Endothelial cell of umbilical vein (primary cell): ENCODE data around the gene SH3RF1. TPM values are rescaled to one million over a fixed set of nuclear protein-coding genes. Genes with fewer than 3 reads are reported as not detected.

Experiments used
- BruUV-seq: library from RNA; stranded (reverse); fragments of 400-500 nt; replicated peaks from 2 replicates; lab custom pipeline; 2021; lab: Mats Ljungman, UMichigan
- CTCF ChIA-PET: fragments of 300-600, 350-600 bp; sonication (Branson Sonifier 250); formaldehyde crosslinking; loops from one replicate; lab custom pipeline; 2021; ENCODE audit warnings: antibody characterized with exemption, inconsistent platforms; lab: Charles Lee
- POLR2A ChIA-PET: fragments of 300-600, 350-600 bp; sonication (Branson Sonifier 250); formaldehyde crosslinking; loops from one replicate; lab custom pipeline; 2021; ENCODE audit warnings: antibody characterized with exemption, inconsistent platforms; lab: Charles Lee
- DNase-seq: peaks from one replicate; pipeline ENCODE4 v3.0.0-alpha.2; 2011; ENCODE audit warnings: low read depth, low spot score
- FAIRE-seq: peaks from 2 replicates; lab custom pipeline; 2011; peaks lifted over from hg19 to GRCh38; lab: Jason Lieb, UNC
- H2AFZ ChIP-seq: 2 replicates; pipeline ENCODE4 v1.6.0; 2012; ENCODE audit warnings: low read depth, low read length, control low read depth, inconsistent platforms
- H3K27ac ChIP-seq: 2 replicates; pipeline ENCODE4 v1.5.1; 2011; ENCODE audit warnings: low read depth, mild to moderate bottlenecking, control low read depth, low read length, moderate library complexity; ENCODE audit not compliant: insufficient read depth
- H3K27me3 ChIP-seq, 2 experiments: 2 replicates each; pipeline versions ENCODE4 v1.6.0 to v1.6.1; 2011; ENCODE audit warnings: low read length in 2 of 2, mixed read lengths in 1 of 2; ENCODE audit not compliant: control insufficient read depth in 2 of 2, insufficient read depth in 2 of 2
- H3K36me3 ChIP-seq, 2 experiments: 2 replicates in 1 of 2; 3 replicates in 1 of 2; pipeline ENCODE4 v1.5.1; 2011; ENCODE audit warnings: low read length in 2 of 2, mild to moderate bottlenecking in 1 of 2, moderate library complexity in 1 of 2; ENCODE audit not compliant: control insufficient read depth in 2 of 2, insufficient read depth in 2 of 2; ENCODE audit errors: extremely low read depth in 1 of 2
- H3K4me1 ChIP-seq: 3 replicates; pipeline ENCODE4 v1.5.1; 2011; ENCODE audit warnings: mild to moderate bottlenecking, low read length; ENCODE audit not compliant: control insufficient read depth, insufficient read depth; ENCODE audit errors: extremely low read depth
- H3K4me2 ChIP-seq: 2 replicates; pipeline ENCODE4 v1.6.1; 2011; ENCODE audit warnings: low read length, control low read depth, mixed read lengths; ENCODE audit not compliant: insufficient read depth
- H3K4me3 ChIP-seq, 3 experiments: fragments of 200-600 bp in 1 of 3; sonication (generic), shearing (Covaris generic) in 1 of 3; replicated peaks in 1 of 3; 2 replicates each; pipeline ENCODE4 v1.5.1; 2011 to 2016; ENCODE audit warnings: control low read depth in 3 of 3, low read length in 3 of 3, mild to moderate bottlenecking in 2 of 3, inconsistent platforms in 1 of 3, low read depth in 1 of 3, moderate library complexity in 1 of 3; ENCODE audit not compliant: insufficient read depth in 1 of 3
- H3K79me2 ChIP-seq: 2 replicates; pipeline ENCODE4 v1.6.0; 2012; ENCODE audit warnings: low read length, inconsistent platforms; ENCODE audit not compliant: control insufficient read depth, insufficient read depth
- H3K9ac ChIP-seq: replicated peaks from 2 replicates; pipeline ENCODE3; 2011; ENCODE audit warnings: low read length, control low read depth; ENCODE audit not compliant: insufficient read depth; ENCODE audit errors: extremely low read depth
- H3K9me1 ChIP-seq: replicated peaks from 3 replicates; pipeline ENCODE4 v1.6.0; 2011; ENCODE audit warnings: mild to moderate bottlenecking, low read length; ENCODE audit not compliant: control insufficient read depth, insufficient read depth; ENCODE audit errors: extremely low read depth
- H3K9me3 ChIP-seq: replicated peaks from 2 replicates; pipeline ENCODE4 v1.5.1; 2012; ENCODE audit warnings: low read length, inconsistent platforms; ENCODE audit not compliant: control insufficient read depth, insufficient read depth
- H4K20me1 ChIP-seq: replicated peaks from 2 replicates; pipeline ENCODE3; 2011; ENCODE audit warnings: mild to moderate bottlenecking, low read length; ENCODE audit not compliant: control insufficient read depth, insufficient read depth; ENCODE audit errors: extremely low read depth
- CTCF ChIP-seq, 2 donors: IDR thresholded peaks; 1 replicate in 1 of 2; 2 replicates in 1 of 2; pipeline ENCODE4 v1.5.1; 2011; ENCODE audit warnings: low read length in 2 of 2, mild to moderate bottlenecking in 2 of 2, moderate library complexity in 2 of 2, control low read depth in 1 of 2, inconsistent platforms in 1 of 2, low read depth in 1 of 2; ENCODE audit not compliant: insufficient read depth in 1 of 2; ENCODE audit errors: extremely low read depth in 1 of 2
- EZH2 ChIP-seq: IDR thresholded peaks from 2 replicates; pipeline ENCODE4 v1.6.1; 2012; ENCODE audit warnings: borderline replicate concordance, low read depth, mild to moderate bottlenecking, moderate library complexity, low read length, inconsistent platforms; ENCODE audit not compliant: severe bottlenecking
- FOS ChIP-seq: IDR thresholded peaks from 2 replicates; pipeline ENCODE4 v1.6.1; 2011; ENCODE audit warnings: mild to moderate bottlenecking, low read length, moderate library complexity, borderline replicate concordance; ENCODE audit not compliant: insufficient read depth
- GATA2 ChIP-seq: IDR thresholded peaks from 2 replicates; pipeline ENCODE4 v1.7.0; 2011; ENCODE audit warnings: low read depth, mild to moderate bottlenecking, moderate library complexity, mixed read lengths, low read length; ENCODE audit not compliant: insufficient read length, insufficient read depth
- JUN ChIP-seq: IDR thresholded peaks from 2 replicates; pipeline ENCODE4 v1.6.1; 2011; ENCODE audit warnings: borderline replicate concordance, low read depth; ENCODE audit not compliant: insufficient read length, insufficient read depth
- MAX ChIP-seq: IDR thresholded peaks from 2 replicates; pipeline ENCODE4 v1.6.1; 2011; ENCODE audit not compliant: insufficient read depth, insufficient read length
- MYC ChIP-seq: IDR thresholded peaks from one replicate; pipeline ENCODE4 v1.6.1; 2011; ENCODE audit warnings: mild to moderate bottlenecking, low read depth, low read length
- POLR2A ChIP-seq: IDR thresholded peaks from 2 replicates; pipeline ENCODE4 v1.6.1; 2012; ENCODE audit warnings: low read depth, mild to moderate bottlenecking, control low read depth, low read length
- POLR2AphosphoS5 ChIP-seq: IDR thresholded peaks from 2 replicates; pipeline ENCODE4 v1.6.1; 2012; ENCODE audit warnings: low read depth, mild to moderate bottlenecking, control low read depth, low read length, moderate library complexity; ENCODE audit not compliant: insufficient read depth
- dilution Hi-C: fragments of 300-500 bp; cut with MboI; formaldehyde crosslinking; loops from one replicate; pipeline ENCODE4 v1.15.0; 2019; ENCODE audit warnings: low sequenced_read_pairs; ENCODE audit not compliant: extremely low pct_ligation_motif_present
- intact Hi-C: fragments of 100-400 bp; cut with micrococcal nuclease; formaldehyde crosslinking; loops from one replicate; pipeline ENCODE4 v1.10.0; 2022
- polyA plus RNA-seq, 4 experiments: library from polyadenylated mRNA; depleted of rRNA in 3 of 4; stranded (reverse) in 3 of 4; unstranded in 1 of 4; fragments of >200 nt; gene quantifications; 2 replicates each; pipeline versions ENCODE4 v1.2.1 to v1.2.3, GENCODE V29; 2011 to 2012; ENCODE audit warnings: missing spikeins in 1 of 4
- total RNA-seq: library from RNA; stranded (reverse); gene quantifications from 2 replicates; pipeline ENCODE4 v1.2.3, GENCODE V29; 2021

The SH3RF1 gene
- total and polyA plus RNA-seq, 2 donors (not counting 3 experiments of a cell fraction or from before 2014, with no cell fraction given): 16.2 to 24.9 TPM

GRCh38 chr4:169253904-169254303 is 16.9 kb downstream of the SH3RF1 start:
- no peak overlapping the region for H3K9ac ChIP-seq
- dilution Hi-C loops (no loop called here), intact Hi-C loops (loop anchor here (2.0 to 5.0 kb wide), 2 partner anchors 29 to 97 kb away; no protein-coding TSS in a partner anchor)
- CTCF ChIA-PET: interaction anchor here (1.0 to 6.3 kb wide), 7 partner anchors 10 to 137 kb away, joined by 3 to 31 read pairs (median 4); partner anchors contain the start of gene SH3RF1
- BruUV-seq: no TSS peak
- peak; percentile 49 for DNase-seq
- FAIRE-seq: no peak
- no peaks in the 10 kb centered on the region for H3K9me3 ChIP-seq
- H3K79me2 ChIP-seq: peaks cover 88% of the 10 kb centered on the region
- H3K4me3 ChIP-seq: no peak overlapping the region
- no peaks in the 10 kb centered on the region for H3K9me1 ChIP-seq
- TF ChIP-seq EZH2 (no peak), MAX (no peak), JUN (no peak), GATA2 (no peak), MYC (no peak), POLR2A (no peak), POLR2AphosphoS5 (no peak), CTCF (IDR thresholded peaks at IDR 0.05; ENCODE audit: extremely low read depth in 1 of 2, insufficient read depth in 1 of 2, low read depth in 1 of 2, low read length in 2 of 2) (no peak), FOS (no peak)
- no peaks in the 10 kb centered on the region for H3K27me3 ChIP-seq
- no peaks in the 10 kb centered on the region for H4K20me1 ChIP-seq
- peak overlapping the region; percentile 67 for H3K4me2 ChIP-seq
- H2AFZ ChIP-seq: no peak overlapping the region
- H3K4me1 ChIP-seq: peaks cover 97% of the 10 kb centered on the region
- H3K27ac ChIP-seq: peak overlapping the region; percentile 53
- POLR2A ChIA-PET: interaction anchor here (1.0 kb wide), 1 partner anchor 19 kb away, joined by 4 read pairs; no protein-coding TSS in a partner anchor
- no peaks in the 10 kb centered on the region for H3K36me3 ChIP-seq
